MCF 10A (cell line): ENCODE results near the gene TSEN34. TPM values are rescaled to one million over a fixed set of nuclear protein-coding genes. Genes with fewer than 3 reads are reported as not detected.
"Not testable (repeated sequence)": the region's sequence is repeated elsewhere in the genome, so short reads cannot be mapped to it uniquely, and the experiment has no call there.

Source experiments
- BruUV-seq: library from RNA; stranded (reverse); fragments of 400-500 nt; replicated peaks from 2 replicates; lab custom pipeline; 2021; lab: Mats Ljungman, UMichigan
- CTCF ChIA-PET: fragments of 300-600 bp; sonication (Branson Sonifier 250); formaldehyde crosslinking; extraction: SDS; loops from one replicate; lab custom pipeline; 2021; ENCODE audit warnings: antibody characterized with exemption, inconsistent platforms; lab: Yijun Ruan, JAX
- POLR2A ChIA-PET: fragments of 300-600, 350-650 bp; sonication (Branson Sonifier 250); formaldehyde crosslinking; extraction: SDS; loops from one replicate; lab custom pipeline; 2020; ENCODE audit warnings: antibody characterized with exemption, inconsistent platforms; lab: Yijun Ruan, JAX
- DNase-seq: peaks from one replicate; pipeline ENCODE4 v3.0.0-alpha.2; 2018; ENCODE audit not compliant: unreplicated experiment
- H3K27ac Mint-ChIP-seq: one replicate; pipeline ENCODE4 v1.8.0; 2022; ENCODE audit warnings: mild to moderate bottlenecking, low read depth, mixed read lengths; ENCODE audit not compliant: unreplicated experiment
- H3K27me3 Mint-ChIP-seq: one replicate; pipeline ENCODE4 v1.8.0; 2022; ENCODE audit warnings: mixed read lengths; ENCODE audit not compliant: insufficient read depth, unreplicated experiment
- H3K36me3 Mint-ChIP-seq: one replicate; pipeline ENCODE4 v1.8.0; 2022; ENCODE audit warnings: mild to moderate bottlenecking, moderate library complexity, mixed read lengths; ENCODE audit not compliant: insufficient read depth, unreplicated experiment
- H3K4me1 Mint-ChIP-seq: one replicate; pipeline ENCODE4 v1.8.0; 2022; ENCODE audit warnings: mixed read lengths; ENCODE audit not compliant: insufficient read depth, unreplicated experiment
- H3K4me3 Mint-ChIP-seq: one replicate; pipeline ENCODE4 v1.8.0; 2022; ENCODE audit warnings: mild to moderate bottlenecking, moderate library complexity, mixed read lengths; ENCODE audit not compliant: unreplicated experiment
- H3K9me3 Mint-ChIP-seq: one replicate; pipeline ENCODE4 v1.8.0; 2022; ENCODE audit warnings: mixed read lengths; ENCODE audit not compliant: unreplicated experiment
- intact Hi-C: fragments of 100-400 bp; cut with micrococcal nuclease; formaldehyde crosslinking; loops from 2 replicates; pipeline ENCODE4 v1.14.1; 2022
- total RNA-seq: library from RNA; stranded (reverse); gene quantifications from 2 replicates; pipeline ENCODE4 v1.2.3, GENCODE V29; 2022
- TF ChIP-seq, protein P1 (sequence below): fragments of 200-600 bp; IDR thresholded peaks from one replicate; pipeline ENCODE4 v1.8.0; 2022; ENCODE audit warnings: antibody characterized with exemption, mild to moderate bottlenecking; ENCODE audit not compliant: unreplicated experiment

TSEN34 gene
- total RNA-seq, 1 experiment from 2014 or later, result 40.1 TPM

DNA sequence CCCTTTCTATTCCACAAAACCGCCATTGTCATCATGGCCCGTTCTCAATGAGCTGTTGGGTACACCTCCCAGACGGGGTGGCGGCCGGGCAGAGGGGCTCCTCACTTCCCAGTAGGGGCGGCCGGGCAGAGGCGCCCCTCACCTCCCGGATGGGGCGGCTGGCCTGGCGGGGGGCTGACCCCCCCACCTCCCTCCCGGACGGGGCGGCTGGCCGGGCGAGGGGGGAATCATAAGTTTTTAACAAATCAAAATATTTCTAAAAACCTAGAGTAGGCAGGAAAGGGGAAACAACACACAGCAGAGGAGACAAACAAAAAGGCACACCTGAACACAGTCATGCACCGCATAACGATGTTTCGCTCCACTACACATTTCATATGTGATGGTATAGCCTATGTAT lies 23.6 kb downstream of the TSEN34 start:
- H3K27ac Mint-ChIP-seq, CTCF ChIA-PET, POLR2A ChIA-PET, H3K4me3 Mint-ChIP-seq, H3K27me3 Mint-ChIP-seq, H3K9me3 Mint-ChIP-seq, DNase-seq, intact Hi-C loops, BruUV-seq: not testable (repeated sequence)
- Mint-ChIP-seq H3K36me3 (peaks cover 20% of the 10 kb centered on the region), H3K4me1 (peaks cover 12% of the 10 kb centered on the region)

DNA sequence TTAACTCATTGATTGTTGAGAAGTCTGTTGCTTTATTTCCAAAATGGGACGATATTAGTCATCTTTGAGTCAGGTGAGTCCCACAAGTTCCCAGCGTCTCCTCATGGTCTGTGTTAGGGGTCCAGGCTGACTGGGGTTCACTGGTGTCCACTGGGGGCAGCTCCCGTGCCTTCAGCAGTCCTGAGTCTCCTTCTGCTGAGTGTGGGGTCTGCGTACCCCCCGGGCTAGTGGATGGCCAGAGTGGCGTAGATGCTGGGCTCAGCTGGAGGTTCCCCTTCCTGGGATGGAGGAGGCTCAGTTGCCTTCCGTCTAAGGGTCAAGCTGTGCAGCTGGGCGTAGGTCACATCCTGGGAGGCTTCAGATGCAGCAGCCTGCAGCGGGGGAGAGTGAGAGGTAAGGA lies 25.8 kb downstream of the TSEN34 start:
- H3K4me3 Mint-ChIP-seq, result no peak overlapping the region
- DNase-seq, result no peak
- ChIA-PET CTCF (no interaction called here), POLR2A (interaction anchor here (0.8 kb wide), 1 partner anchor 16 kb away, joined by 3 read pairs; the partner anchor contains the start of gene RPS9)
- no peak overlapping the region for H3K27ac Mint-ChIP-seq
- TF ChIP-seq, protein P1, sequence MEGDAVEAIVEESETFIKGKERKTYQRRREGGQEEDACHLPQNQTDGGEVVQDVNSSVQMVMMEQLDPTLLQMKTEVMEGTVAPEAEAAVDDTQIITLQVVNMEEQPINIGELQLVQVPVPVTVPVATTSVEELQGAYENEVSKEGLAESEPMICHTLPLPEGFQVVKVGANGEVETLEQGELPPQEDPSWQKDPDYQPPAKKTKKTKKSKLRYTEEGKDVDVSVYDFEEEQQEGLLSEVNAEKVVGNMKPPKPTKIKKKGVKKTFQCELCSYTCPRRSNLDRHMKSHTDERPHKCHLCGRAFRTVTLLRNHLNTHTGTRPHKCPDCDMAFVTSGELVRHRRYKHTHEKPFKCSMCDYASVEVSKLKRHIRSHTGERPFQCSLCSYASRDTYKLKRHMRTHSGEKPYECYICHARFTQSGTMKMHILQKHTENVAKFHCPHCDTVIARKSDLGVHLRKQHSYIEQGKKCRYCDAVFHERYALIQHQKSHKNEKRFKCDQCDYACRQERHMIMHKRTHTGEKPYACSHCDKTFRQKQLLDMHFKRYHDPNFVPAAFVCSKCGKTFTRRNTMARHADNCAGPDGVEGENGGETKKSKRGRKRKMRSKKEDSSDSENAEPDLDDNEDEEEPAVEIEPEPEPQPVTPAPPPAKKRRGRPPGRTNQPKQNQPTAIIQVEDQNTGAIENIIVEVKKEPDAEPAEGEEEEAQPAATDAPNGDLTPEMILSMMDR, result no peak
- H3K4me1 Mint-ChIP-seq, result no peaks in the 10 kb centered on the region
- peaks cover 4% of the 10 kb centered on the region for H3K36me3 Mint-ChIP-seq
- no TSS peak for BruUV-seq
- intact Hi-C loops, result no loop called here
- H3K27me3 Mint-ChIP-seq, result no peaks in the 10 kb centered on the region
- no peaks in the 10 kb centered on the region for H3K9me3 Mint-ChIP-seq

DNA sequence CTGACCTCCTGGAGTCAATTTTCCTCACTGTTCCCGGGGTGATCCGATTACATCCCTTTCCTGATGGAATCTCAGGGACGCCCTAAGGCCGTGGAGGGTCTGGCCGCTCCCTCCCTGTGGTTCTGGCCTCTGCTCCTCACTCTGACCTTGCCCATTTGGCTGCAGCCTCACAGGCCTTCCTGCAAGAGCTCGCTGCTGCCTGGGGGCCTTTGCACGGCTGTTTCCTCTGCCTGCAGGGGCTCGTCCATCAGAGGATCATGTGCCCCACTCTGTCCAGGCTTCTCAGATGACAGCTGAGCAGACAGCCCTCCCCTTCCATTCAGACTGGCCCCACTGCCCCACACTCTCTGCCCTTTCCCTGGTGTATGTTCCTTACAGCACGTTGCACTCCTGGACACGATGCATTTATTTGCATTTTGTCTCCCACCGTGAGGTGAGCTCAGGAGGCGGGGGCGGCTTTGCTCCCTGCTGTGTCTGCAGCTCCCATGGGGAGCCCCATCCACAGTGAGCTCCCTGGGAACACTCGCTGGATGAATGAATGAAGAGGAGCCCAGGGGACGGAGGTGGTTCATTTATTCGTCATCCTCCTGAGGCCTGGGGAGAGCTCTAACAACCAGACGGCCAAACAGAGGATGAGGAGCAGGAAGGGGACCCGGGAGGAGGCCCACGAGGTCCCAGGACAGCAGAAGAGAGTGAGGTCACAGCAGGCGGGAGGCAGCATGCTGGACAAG lies 26.6 kb downstream of the TSEN34 start:
- H3K4me1 Mint-ChIP-seq, H3K9me3 Mint-ChIP-seq, BruUV-seq, H3K36me3 Mint-ChIP-seq, H3K27me3 Mint-ChIP-seq, H3K27ac Mint-ChIP-seq, H3K4me3 Mint-ChIP-seq, intact Hi-C loops, POLR2A ChIA-PET, DNase-seq, CTCF ChIA-PET: not testable (repeated sequence)

DNA sequence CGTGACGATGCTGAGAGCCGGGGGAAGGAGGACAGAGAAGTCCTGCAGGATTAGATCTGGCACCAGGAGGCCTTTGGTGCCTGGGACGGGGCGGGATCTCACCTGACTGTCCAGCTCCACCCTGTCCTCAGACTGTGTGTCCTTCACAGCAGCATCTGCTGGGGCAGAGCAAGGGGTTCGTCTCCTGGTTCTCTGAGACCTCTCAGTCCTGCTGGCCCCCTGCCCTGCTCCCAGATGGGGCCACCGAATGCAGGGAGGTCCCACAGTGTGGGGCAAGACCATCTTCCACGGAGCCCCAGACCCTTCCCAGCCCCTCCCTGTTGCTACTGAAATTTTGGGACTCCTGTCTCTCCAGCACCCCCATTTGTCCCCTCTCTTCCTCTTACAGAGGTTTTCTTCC lies 27.2 kb downstream of the TSEN34 start:
- H3K27ac Mint-ChIP-seq, result no peak overlapping the region
- ChIA-PET CTCF (no interaction called here), POLR2A (no interaction called here)
- intact Hi-C loops, result no loop called here
- H3K4me3 Mint-ChIP-seq, result no peak overlapping the region
- no TSS peak for BruUV-seq
- H3K27me3 Mint-ChIP-seq, result peaks cover 7% of the 10 kb centered on the region
- H3K36me3 Mint-ChIP-seq, result no peaks in the 10 kb centered on the region
- TF ChIP-seq, protein P1, result no peak
- no peak for DNase-seq
- no peaks in the 10 kb centered on the region for H3K9me3 Mint-ChIP-seq
- no peaks in the 10 kb centered on the region for H3K4me1 Mint-ChIP-seq

DNA sequence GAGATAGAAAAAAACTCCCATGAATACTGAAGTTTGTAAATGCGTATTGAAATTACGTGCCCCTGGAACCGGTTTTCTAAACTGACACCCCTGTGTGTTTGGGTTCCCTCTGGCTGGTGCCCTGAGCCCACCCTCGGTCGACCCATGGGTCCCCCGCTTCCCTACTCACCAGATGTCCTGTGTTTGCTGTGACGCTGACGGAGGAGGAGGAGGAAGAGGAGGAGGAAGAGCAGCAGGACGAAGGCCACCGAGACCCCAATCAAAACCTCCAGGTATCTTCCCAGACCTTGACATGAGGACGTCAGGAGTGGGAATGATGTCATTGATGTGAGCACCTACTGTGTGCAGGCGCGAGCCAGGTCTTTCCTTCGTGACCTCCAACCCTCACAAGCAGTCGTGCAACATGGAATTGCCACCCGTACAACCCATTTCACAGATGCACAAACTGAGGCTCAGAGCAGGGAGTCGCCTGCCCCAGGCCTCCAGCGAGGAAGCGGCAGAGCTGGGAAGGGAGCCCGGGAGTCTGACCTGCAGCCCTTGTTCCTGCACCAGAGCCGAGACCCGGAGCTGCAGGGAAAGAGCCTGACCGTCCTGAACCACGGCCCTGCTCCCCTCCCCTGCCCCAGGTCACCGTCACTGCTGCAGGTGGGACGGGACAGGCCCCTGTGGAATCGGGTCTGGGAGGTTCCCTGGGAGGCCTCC lies 28.0 kb downstream of the TSEN34 start:
- POLR2A ChIA-PET, result no interaction called here
- TF ChIP-seq, protein P1, result no peak
- BruUV-seq, result no TSS peak
- CTCF ChIA-PET, result interaction anchor here (0.6 kb wide), 1 partner anchor 46 kb away, joined by 3 read pairs; no protein-coding TSS in a partner anchor
- H3K4me3 Mint-ChIP-seq, result no peak overlapping the region
- no peaks in the 10 kb centered on the region for H3K36me3 Mint-ChIP-seq
- no peak for DNase-seq
- H3K27me3 Mint-ChIP-seq, result peaks cover 16% of the 10 kb centered on the region
- no peaks in the 10 kb centered on the region for H3K9me3 Mint-ChIP-seq
- no peaks in the 10 kb centered on the region for H3K4me1 Mint-ChIP-seq
- no peak overlapping the region for H3K27ac Mint-ChIP-seq
- intact Hi-C loops, result no loop called here

DNA sequence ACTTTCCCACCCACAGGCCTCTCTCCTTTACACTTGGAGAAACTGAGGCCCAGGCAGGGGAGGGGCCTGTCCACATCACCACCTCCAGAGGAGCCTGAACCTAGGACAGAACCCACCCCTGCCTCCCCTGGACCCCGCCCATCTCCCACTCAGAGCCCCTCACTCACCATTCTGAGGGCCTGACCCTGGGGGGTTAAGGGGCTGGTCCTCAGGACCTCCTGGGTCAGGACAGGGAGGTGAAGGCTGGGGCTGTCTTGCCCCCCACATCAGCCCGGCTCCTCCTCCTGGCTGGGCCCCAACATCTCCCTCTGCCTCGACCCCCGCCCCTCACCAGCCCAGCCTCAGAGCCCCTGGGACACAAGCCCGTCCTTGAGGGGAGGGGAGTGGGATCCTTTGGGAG lies 28.6 kb downstream of the TSEN34 start:
- DNase-seq, BruUV-seq, POLR2A ChIA-PET, intact Hi-C loops, H3K4me3 Mint-ChIP-seq, H3K9me3 Mint-ChIP-seq, H3K4me1 Mint-ChIP-seq, H3K36me3 Mint-ChIP-seq, H3K27ac Mint-ChIP-seq: not testable (repeated sequence)
- peaks cover 18% of the 10 kb centered on the region for H3K27me3 Mint-ChIP-seq
- CTCF ChIA-PET, result interaction anchor here (0.6 kb wide), 1 partner anchor 47 kb away, joined by 3 read pairs; no protein-coding TSS in a partner anchor
